Tibial nerve (tissue), 4 donors: ENCODE results near the gene BRINP2.

ENCODE experiments used
- CTCF ChIP-seq, 5 experiments: fragments of 200-600 bp in 3 of 5; fragments of 450-650 bp in 2 of 5; sonication (generic) in 3 of 5; IDR thresholded peaks; one replicate each; pipeline ENCODE4 v1.5.1; 2016 to 2019; ENCODE audit warnings: antibody characterized with exemption in 5 of 5, mild to moderate bottlenecking in 3 of 5, moderate library complexity in 2 of 5
- EP300 ChIP-seq, 2 donors: sonication (generic); formaldehyde crosslinking; IDR thresholded peaks; one replicate each; pipeline ENCODE4 v1.6.1; 2017; ENCODE audit warnings: antibody characterized with exemption in 2 of 2, mild to moderate bottlenecking in 1 of 2
- POLR2A ChIP-seq, 2 donors: fragments of 450-650 bp; IDR thresholded peaks; one replicate each; pipeline ENCODE4 v1.6.1; 2017; ENCODE audit warnings: antibody characterized with exemption in 2 of 2, mild to moderate bottlenecking in 2 of 2, moderate library complexity in 2 of 2

GRCh38 chr1:177181280-177181630 is 10.5 kb downstream of the BRINP2 start:
- TF ChIP-seq CTCF (IDR thresholded peaks at IDR 0.05) (no peak), POLR2A (IDR thresholded peaks at IDR 0.05) (no peak), EP300 (IDR thresholded peaks at IDR 0.05) (no peak)
